ENCODE measurements around the gene SRPK2.

GRCh38 chr7:105336009-105336408, 52.7 kb downstream of the SRPK2 start:
- TF ChIP-seq POLR2A (IDR thresholded peaks at IDR 0.05), result no peak
- no peak for TF ChIP-seq EP300 (IDR thresholded peaks at IDR 0.05)
- no peak for TF ChIP-seq CTCF (IDR thresholded peaks at IDR 0.05)

All from ovary (tissue), 3 donors.